ENCODE measurements around the gene DCUN1D1.

The DCUN1D1 gene

DNA sequence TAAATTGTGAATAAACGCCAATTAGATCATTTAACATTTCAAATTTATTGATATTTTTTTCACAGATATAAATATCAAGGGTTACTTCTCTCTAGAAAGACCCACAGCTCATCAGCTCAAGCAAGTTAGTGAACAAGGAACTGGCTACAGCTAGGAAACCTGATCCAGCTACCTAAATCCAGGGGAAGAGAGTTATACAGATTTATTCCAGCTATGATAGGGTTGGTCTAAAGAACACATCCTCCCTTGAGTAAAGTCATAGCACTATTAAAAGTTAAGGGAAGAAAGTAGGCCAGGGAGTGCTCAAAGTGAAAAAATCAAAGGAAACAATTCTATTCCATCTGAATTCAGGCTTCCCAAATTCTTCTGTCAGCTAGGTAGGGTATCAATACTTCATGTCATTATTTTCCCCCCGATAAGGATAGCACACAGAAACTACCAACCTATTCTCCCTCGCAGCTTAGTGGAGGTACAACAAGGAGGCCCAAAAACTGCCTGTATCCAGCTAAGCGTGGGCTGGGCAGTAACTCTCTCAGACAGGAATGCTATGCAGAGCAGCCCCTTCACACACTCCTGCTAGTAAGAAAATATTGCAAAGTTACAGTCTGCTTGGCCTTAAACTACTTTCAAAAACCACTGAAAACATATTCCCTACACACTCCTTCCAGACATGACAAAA lies 44.0 kb downstream of the DCUN1D1 start:
- no peak for ATAC-seq
- TF ChIP-seq ESRRG (CRISPR knock-in tag; IDR thresholded peaks at IDR 0.05) (no peak), ZNF70 (CRISPR knock-in tag; IDR thresholded peaks at IDR 0.05) (no peak), ARNTL (CRISPR knock-in tag; IDR thresholded peaks at IDR 0.05; ENCODE audit: borderline replicate concordance, low read depth) (no peak)
- TF ChIP-seq, protein P1, sequence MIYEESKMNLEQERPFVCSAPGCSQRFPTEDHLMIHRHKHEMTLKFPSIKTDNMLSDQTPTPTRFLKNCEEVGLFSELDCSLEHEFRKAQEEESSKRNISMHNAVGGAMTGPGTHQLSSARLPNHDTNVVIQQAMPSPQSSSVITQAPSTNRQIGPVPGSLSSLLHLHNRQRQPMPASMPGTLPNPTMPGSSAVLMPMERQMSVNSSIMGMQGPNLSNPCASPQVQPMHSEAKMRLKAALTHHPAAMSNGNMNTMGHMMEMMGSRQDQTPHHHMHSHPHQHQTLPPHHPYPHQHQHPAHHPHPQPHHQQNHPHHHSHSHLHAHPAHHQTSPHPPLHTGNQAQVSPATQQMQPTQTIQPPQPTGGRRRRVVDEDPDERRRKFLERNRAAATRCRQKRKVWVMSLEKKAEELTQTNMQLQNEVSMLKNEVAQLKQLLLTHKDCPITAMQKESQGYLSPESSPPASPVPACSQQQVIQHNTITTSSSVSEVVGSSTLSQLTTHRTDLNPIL (CRISPR knock-in tag; IDR thresholded peaks at IDR 0.05; ENCODE audit: low read depth), result no peak
- TF ChIP-seq, protein P2, sequence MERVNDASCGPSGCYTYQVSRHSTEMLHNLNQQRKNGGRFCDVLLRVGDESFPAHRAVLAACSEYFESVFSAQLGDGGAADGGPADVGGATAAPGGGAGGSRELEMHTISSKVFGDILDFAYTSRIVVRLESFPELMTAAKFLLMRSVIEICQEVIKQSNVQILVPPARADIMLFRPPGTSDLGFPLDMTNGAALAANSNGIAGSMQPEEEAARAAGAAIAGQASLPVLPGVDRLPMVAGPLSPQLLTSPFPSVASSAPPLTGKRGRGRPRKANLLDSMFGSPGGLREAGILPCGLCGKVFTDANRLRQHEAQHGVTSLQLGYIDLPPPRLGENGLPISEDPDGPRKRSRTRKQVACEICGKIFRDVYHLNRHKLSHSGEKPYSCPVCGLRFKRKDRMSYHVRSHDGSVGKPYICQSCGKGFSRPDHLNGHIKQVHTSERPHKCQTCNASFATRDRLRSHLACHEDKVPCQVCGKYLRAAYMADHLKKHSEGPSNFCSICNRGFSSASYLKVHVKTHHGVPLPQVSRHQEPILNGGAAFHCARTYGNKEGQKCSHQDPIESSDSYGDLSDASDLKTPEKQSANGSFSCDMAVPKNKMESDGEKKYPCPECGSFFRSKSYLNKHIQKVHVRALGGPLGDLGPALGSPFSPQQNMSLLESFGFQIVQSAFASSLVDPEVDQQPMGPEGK (CRISPR knock-in tag; IDR thresholded peaks at IDR 0.05; ENCODE audit: borderline replicate concordance), result no peak

DNA sequence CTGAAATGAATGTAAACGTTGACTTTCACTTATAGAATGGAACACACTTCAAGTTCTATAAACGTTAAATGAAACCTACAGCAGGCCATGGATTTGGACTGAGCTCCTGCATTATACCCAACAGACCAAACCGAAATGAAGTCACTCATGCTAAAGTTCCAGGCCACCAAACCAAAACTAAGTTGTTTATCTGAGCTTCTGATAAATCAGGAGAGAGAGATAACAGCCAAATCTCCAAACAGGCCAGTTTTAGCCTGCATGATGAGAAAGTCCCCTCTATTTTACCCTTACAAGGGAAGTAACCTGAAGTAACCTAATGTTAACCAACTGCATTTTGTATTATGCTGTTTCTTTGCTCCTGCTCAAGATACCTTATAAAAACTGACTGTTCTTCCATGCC lies 44.5 kb downstream of the DCUN1D1 start:
- no peak for ATAC-seq
- no peak for TF ChIP-seq ESRRG (CRISPR knock-in tag; IDR thresholded peaks at IDR 0.05)
- no peak for TF ChIP-seq ZFP3 (CRISPR knock-in tag; IDR thresholded peaks at IDR 0.05)
- TF ChIP-seq CSDC2 (CRISPR knock-in tag; IDR thresholded peaks at IDR 0.05), result no peak
- TF ChIP-seq OSR1 (CRISPR knock-in tag; IDR thresholded peaks at IDR 0.05), result no peak
- TF ChIP-seq TCF4 (CRISPR knock-in tag; IDR thresholded peaks at IDR 0.05; ENCODE audit: borderline replicate concordance), result no peak
- no peak for TF ChIP-seq ISL1 (CRISPR knock-in tag; IDR thresholded peaks at IDR 0.05)
- TF ChIP-seq GLIS3 (CRISPR knock-in tag; IDR thresholded peaks at IDR 0.05), result no peak
- no peak for TF ChIP-seq ZNF565 (CRISPR knock-in tag; conservative IDR thresholded peaks at IDR 0.05; ENCODE audit: low read depth)
- TF ChIP-seq, protein P1 (CRISPR knock-in tag; IDR thresholded peaks at IDR 0.05; ENCODE audit: low read depth), result no peak
- no peak for TF ChIP-seq ZNF8 (CRISPR knock-in tag; IDR thresholded peaks at IDR 0.05)

DNA sequence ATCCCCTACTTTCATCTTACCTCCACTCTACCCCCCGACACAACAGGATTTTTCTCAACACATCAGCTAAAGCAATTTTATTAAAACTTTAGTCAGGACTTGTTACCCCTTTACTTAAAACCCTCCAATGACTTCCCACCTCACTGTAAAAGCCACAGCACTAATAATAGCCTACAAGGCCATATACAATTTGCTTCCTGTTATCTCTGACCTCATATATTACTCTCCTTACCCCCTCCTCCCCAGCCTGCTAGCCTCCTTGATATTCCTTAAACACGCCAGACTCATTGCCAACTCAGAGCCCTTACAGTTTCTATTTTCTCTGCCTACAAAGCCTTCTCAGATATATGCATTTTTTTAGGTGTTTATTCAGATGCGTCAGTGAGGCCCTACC lies 54.4 kb downstream of the DCUN1D1 start:
- no peak for TF ChIP-seq ZNF8 (CRISPR knock-in tag; IDR thresholded peaks at IDR 0.05)
- no peak for TF ChIP-seq ARNTL (CRISPR knock-in tag; IDR thresholded peaks at IDR 0.05; ENCODE audit: borderline replicate concordance, low read depth)
- no peak; the same call in 2 of the 3 replicates for ATAC-seq

DNA sequence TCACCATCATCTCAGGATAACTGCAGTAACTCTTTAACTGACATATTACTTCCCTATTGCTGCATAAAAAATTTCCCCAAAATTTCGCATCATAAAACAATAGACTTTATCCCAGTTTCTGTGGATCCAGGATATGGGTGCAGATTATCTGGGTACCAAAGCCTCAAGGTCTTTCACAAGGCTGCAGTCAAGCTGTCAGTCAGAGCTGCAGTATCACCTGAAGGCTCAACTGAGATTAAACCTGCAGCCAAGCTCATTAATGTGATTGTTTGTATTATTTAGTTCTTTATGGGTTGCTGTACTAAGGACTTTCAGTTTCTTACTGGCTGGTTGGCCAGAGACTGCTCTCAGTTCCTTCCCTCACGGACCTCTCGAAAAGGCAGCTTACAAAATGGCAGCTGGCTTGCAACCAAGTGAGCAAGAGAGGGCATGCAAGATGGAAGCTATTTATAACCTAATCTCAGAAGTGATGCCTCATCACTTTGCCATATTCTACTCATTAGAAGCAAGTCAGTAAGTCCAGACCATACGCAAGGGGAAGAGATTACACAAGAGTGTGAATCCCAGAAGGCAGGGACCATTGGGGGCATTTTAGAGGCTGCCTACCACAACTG lies 54.9 kb downstream of the DCUN1D1 start:
- no peak for ATAC-seq
- no peak for TF ChIP-seq ZC3H10 (CRISPR knock-in tag; IDR thresholded peaks at IDR 0.05)
- TF ChIP-seq TOX (CRISPR knock-in tag; IDR thresholded peaks at IDR 0.05; ENCODE audit: borderline replicate concordance), result no peak
- no peak for TF ChIP-seq OSR1 (CRISPR knock-in tag; IDR thresholded peaks at IDR 0.05)
- no peak for TF ChIP-seq RARB (CRISPR knock-in tag; IDR thresholded peaks at IDR 0.05)
- TF ChIP-seq ISL1 (CRISPR knock-in tag; IDR thresholded peaks at IDR 0.05), result no peak
- TF ChIP-seq ZFP3 (CRISPR knock-in tag; IDR thresholded peaks at IDR 0.05), result no peak
- no peak for TF ChIP-seq BACH2 (CRISPR knock-in tag; IDR thresholded peaks at IDR 0.05; ENCODE audit: borderline replicate concordance)

DNA sequence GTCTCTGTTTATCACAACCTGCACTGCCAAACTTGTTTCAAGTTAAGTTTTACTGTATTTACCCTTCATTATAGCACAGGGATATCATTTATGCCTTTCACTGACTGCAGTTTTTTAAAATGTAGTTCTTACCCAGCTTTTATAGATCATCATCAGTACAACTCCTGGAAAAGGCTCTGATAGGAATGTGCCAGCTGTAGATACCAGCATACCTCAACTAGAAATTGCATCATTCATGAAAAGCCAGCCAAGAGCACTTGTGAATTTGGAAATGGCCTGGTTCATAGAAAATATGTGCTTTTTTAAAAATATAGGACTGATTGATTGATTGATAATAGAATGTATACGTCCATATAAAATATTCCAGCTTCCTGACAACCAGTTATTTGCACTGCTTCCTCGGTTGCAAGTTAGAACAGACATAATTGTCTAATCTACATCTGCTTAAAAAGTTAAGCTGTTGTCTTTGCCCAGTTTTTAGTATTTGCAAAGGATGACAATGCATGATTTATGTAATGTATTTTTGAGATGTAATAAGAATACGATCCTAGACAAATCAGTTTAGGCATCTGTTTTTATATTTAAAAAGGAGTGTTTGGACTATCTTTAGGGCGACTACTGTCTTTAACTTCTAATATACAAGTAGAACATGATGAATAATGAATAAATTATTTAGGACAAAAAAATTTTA lies 58.5 kb downstream of the DCUN1D1 start:
- ATAC-seq, result no peak
- TF ChIP-seq ZFP30 (CRISPR knock-in tag; IDR thresholded peaks at IDR 0.05), result no peak
- no peak for TF ChIP-seq ZNF565 (CRISPR knock-in tag; conservative IDR thresholded peaks at IDR 0.05; ENCODE audit: low read depth)
- TF ChIP-seq ARNTL (CRISPR knock-in tag; IDR thresholded peaks at IDR 0.05; ENCODE audit: borderline replicate concordance, low read depth), result no peak
- TF ChIP-seq OSR1 (CRISPR knock-in tag; IDR thresholded peaks at IDR 0.05), result no peak
- TF ChIP-seq TOX (CRISPR knock-in tag; IDR thresholded peaks at IDR 0.05; ENCODE audit: borderline replicate concordance), result no peak
- TF ChIP-seq, protein P3, sequence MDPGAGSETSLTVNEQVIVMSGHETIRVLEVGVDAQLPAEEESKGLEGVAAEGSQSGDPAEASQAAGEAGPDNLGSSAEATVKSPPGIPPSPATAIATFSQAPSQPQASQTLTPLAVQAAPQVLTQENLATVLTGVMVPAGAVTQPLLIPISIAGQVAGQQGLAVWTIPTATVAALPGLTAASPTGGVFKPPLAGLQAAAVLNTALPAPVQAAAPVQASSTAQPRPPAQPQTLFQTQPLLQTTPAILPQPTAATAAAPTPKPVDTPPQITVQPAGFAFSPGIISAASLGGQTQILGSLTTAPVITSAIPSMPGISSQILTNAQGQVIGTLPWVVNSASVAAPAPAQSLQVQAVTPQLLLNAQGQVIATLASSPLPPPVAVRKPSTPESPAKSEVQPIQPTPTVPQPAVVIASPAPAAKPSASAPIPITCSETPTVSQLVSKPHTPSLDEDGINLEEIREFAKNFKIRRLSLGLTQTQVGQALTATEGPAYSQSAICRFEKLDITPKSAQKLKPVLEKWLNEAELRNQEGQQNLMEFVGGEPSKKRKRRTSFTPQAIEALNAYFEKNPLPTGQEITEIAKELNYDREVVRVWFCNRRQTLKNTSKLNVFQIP (CRISPR knock-in tag; IDR thresholded peaks at IDR 0.05; ENCODE audit: borderline replicate concordance, low read depth), result no peak
- TF ChIP-seq, protein P1 (CRISPR knock-in tag; IDR thresholded peaks at IDR 0.05; ENCODE audit: low read depth), result no peak

Measured in SK-N-SH treated with all-trans-retinoic acid at 6 μM for 48 hours (cell line).